Hindlimb muscle (tissue), 1 donor: ENCODE measurements around the gene CCL4L2. TPM values are rescaled to one million over a fixed set of nuclear protein-coding genes. Genes with fewer than 3 reads are reported as not detected.
"Not testable (repeated sequence)": the region's sequence is repeated elsewhere in the genome, so short reads cannot be mapped to it uniquely, and the experiment has no call there.

Experiments used
- DNase-seq: peaks from one replicate; pipeline ENCODE4 v3.0.0-alpha.2; 2013
- polyA plus RNA-seq: library from polyadenylated mRNA; unstranded; fragments of 120-200 nt; gene quantifications from one replicate; pipeline ENCODE4 v1.2.1, GENCODE V29; 2013; ENCODE audit not compliant: insufficient read length

Gene CCL4L2
- polyA plus RNA-seq, result 1.3 TPM

GRCh38 chr17:36210439-36211211 lies at the start of gene CCL4L2:
TSS of gene CCL4L2 (plus strand) at chr17:36211063.
- DNase-seq, result not testable (repeated sequence)

GRCh38 chr17:36168836-36169235 lies 42.0 kb upstream of the CCL4L2 start:
- DNase-seq, result not testable (repeated sequence)

GRCh38 chr17:36176536-36176935 lies 34.3 kb upstream of the CCL4L2 start, which contains the start of gene TBC1D3B:
TSS of gene TBC1D3B (minus strand) at chr17:36176636. CDS start at chr17:36175050, 1,586 bp downstream.
- not testable (repeated sequence) for DNase-seq

- not testable (repeated sequence) for DNase-seq
Measured at GRCh38 chr17:36181446-36182175, 29.3 kb upstream of the CCL4L2 start.

GRCh38 chr17:36182176-36183000 lies 28.5 kb upstream of the CCL4L2 start:
- DNase-seq, result no peak

- DNase-seq, result peak; percentile 45
Measured at GRCh38 chr17:36183001-36183971, 27.6 kb upstream of the CCL4L2 start.

GRCh38 chr17:36184023-36184765 lies 26.7 kb upstream of the CCL4L2 start:
- no peak for DNase-seq

GRCh38 chr17:36185416-36185815 lies 25.4 kb upstream of the CCL4L2 start:
- no peak for DNase-seq

- not testable (repeated sequence) for DNase-seq
Measured at GRCh38 chr17:36186810-36187763, 23.8 kb upstream of the CCL4L2 start.

- DNase-seq, result not testable (repeated sequence)
Measured at GRCh38 chr17:36187943-36188665, 22.8 kb upstream of the CCL4L2 start.

- no peak for DNase-seq
Measured at GRCh38 chr17:36188891-36189306, 22.0 kb upstream of the CCL4L2 start.

GRCh38 chr17:36189993-36190392 lies 20.9 kb upstream of the CCL4L2 start:
- not testable (repeated sequence) for DNase-seq

- DNase-seq, result not testable (repeated sequence)
Measured at GRCh38 chr17:36190549-36191330, 20.1 kb upstream of the CCL4L2 start.

GRCh38 chr17:36193216-36193775 lies 17.6 kb upstream of the CCL4L2 start:
- DNase-seq, result no peak

- not testable (repeated sequence) for DNase-seq
Measured at GRCh38 chr17:36194147-36194831, 16.6 kb upstream of the CCL4L2 start.

GRCh38 chr17:36194832-36195433 lies 15.9 kb upstream of the CCL4L2 start:
- not testable (repeated sequence) for DNase-seq
